Loucy (cell line): ENCODE data around the gene PLEKHG4B.

Experiments
- H2AFZ ChIP-seq: fragments of 200-600 bp; sonication (generic); 2 replicates; pipeline ENCODE4 v1.6.0; 2016; ENCODE audit warnings: antibody characterized with exemption, mild to moderate bottlenecking, low read length, moderate library complexity
- H3F3A ChIP-seq: fragments of 200-600 bp; 2 replicates; pipeline ENCODE4 v1.6.0; 2016; ENCODE audit warnings: antibody characterized with exemption, low read depth, mild to moderate bottlenecking
- H3K27me3 ChIP-seq: fragments of 200-600 bp; sonication (generic); 2 replicates; pipeline ENCODE4 v1.6.1; 2014; ENCODE audit warnings: low read length, mild to moderate bottlenecking; ENCODE audit not compliant: insufficient read depth, poor library complexity, severe bottlenecking
- H3K36me3 ChIP-seq: fragments of 200-600 bp; sonication (generic); 2 replicates; pipeline ENCODE4 v1.6.1; 2016; ENCODE audit warnings: low read length; ENCODE audit not compliant: insufficient read depth
- H3K4me1 ChIP-seq: fragments of 200-600 bp; sonication (generic); 2 replicates; pipeline ENCODE4 v1.5.1; 2014; ENCODE audit warnings: low read length, mild to moderate bottlenecking; ENCODE audit not compliant: insufficient read depth, poor library complexity, severe bottlenecking
- H3K4me2 ChIP-seq: fragments of 200-600 bp; sonication (generic); 2 replicates; pipeline ENCODE4 v1.6.0; 2014; ENCODE audit warnings: antibody characterized with exemption, low read length, low read depth, mild to moderate bottlenecking; ENCODE audit not compliant: poor library complexity, severe bottlenecking
- H3K4me3 ChIP-seq: fragments of 200-600 bp; sonication (generic); 2 replicates; pipeline ENCODE4 v1.5.1; 2014; ENCODE audit warnings: low read length, mild to moderate bottlenecking, mixed read lengths; ENCODE audit not compliant: poor library complexity, severe bottlenecking
- H3K79me2 ChIP-seq: fragments of 200-600 bp; sonication (generic); 2 replicates; pipeline ENCODE4 v1.6.1; 2014; ENCODE audit warnings: low read length; ENCODE audit not compliant: insufficient read depth
- H3K9ac ChIP-seq: fragments of 200-600 bp; sonication (generic); 2 replicates; pipeline ENCODE4 v1.6.0; 2014; ENCODE audit warnings: mild to moderate bottlenecking, low read depth, low read length, moderate library complexity; ENCODE audit not compliant: poor library complexity, severe bottlenecking
- H3K9me2 ChIP-seq: fragments of 200-600 bp; sonication (generic); replicated peaks from 2 replicates; pipeline ENCODE4 v1.6.1; 2016; ENCODE audit warnings: low read depth, low read length, mixed read lengths
- H3K9me3 ChIP-seq: fragments of 200-600 bp; sonication (generic); 2 replicates; pipeline ENCODE4 v1.6.1; 2014; ENCODE audit warnings: mild to moderate bottlenecking, antibody characterized with exemption, low read length, low read depth; ENCODE audit not compliant: insufficient read depth
- H4K20me1 ChIP-seq: fragments of 200-600 bp; sonication (generic); 2 replicates; pipeline ENCODE4 v1.6.0; 2014; ENCODE audit warnings: antibody characterized with exemption, low read length, mild to moderate bottlenecking; ENCODE audit not compliant: insufficient read depth, poor library complexity, severe bottlenecking
- EZH2phosphoT487 ChIP-seq: fragments of 200-600 bp; IDR thresholded peaks from 2 replicates; pipeline ENCODE4 v1.6.1; 2018; ENCODE audit warnings: antibody characterized with exemption, mild to moderate bottlenecking, moderate library complexity, borderline replicate concordance
- TF ChIP-seq, protein P1 (sequence below): fragments of 200-600 bp; sonication (generic); conservative IDR thresholded peaks from 2 replicates; pipeline ENCODE4 v1.5.1; 2014; ENCODE audit warnings: mild to moderate bottlenecking, antibody characterized with exemption, low read length

The PLEKHG4B gene

DNA sequence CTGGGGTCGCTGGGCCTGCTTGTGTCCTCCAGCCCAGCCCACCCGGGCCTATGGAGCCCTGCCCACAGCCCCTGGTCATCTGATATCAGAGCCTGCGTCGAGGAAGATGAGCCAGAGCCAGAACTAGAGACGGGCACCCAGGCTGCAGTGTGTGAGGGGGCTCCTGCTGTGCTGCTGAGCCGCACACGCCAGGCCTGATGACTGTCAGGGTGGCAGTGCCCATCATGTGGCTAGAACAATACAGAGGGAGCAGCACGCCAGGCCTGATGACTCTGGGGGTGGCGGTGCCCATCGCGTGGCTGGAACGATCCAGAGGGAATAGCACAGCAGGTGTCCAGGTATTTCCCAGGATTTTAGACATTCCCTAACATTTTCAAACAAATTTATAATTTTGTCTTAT is 90.2 kb downstream of the PLEKHG4B start:
- no peaks in the 10 kb centered on the region for H3K9me2 ChIP-seq
- H3K79me2 ChIP-seq: no peaks in the 10 kb centered on the region
- no peak for TF ChIP-seq EZH2phosphoT487
- TF ChIP-seq, protein P1, sequence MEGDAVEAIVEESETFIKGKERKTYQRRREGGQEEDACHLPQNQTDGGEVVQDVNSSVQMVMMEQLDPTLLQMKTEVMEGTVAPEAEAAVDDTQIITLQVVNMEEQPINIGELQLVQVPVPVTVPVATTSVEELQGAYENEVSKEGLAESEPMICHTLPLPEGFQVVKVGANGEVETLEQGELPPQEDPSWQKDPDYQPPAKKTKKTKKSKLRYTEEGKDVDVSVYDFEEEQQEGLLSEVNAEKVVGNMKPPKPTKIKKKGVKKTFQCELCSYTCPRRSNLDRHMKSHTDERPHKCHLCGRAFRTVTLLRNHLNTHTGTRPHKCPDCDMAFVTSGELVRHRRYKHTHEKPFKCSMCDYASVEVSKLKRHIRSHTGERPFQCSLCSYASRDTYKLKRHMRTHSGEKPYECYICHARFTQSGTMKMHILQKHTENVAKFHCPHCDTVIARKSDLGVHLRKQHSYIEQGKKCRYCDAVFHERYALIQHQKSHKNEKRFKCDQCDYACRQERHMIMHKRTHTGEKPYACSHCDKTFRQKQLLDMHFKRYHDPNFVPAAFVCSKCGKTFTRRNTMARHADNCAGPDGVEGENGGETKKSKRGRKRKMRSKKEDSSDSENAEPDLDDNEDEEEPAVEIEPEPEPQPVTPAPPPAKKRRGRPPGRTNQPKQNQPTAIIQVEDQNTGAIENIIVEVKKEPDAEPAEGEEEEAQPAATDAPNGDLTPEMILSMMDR: no peak
- no peaks in the 10 kb centered on the region for H3K36me3 ChIP-seq
- no peak overlapping the region for H3K4me2 ChIP-seq
- H2AFZ ChIP-seq: no peak overlapping the region
- peaks cover 20% of the 10 kb centered on the region for H3K4me1 ChIP-seq
- no peaks in the 10 kb centered on the region for H4K20me1 ChIP-seq
- H3K9ac ChIP-seq: no peak overlapping the region
- H3F3A ChIP-seq: no peaks in the 10 kb centered on the region
- H3K4me3 ChIP-seq: no peak overlapping the region
- no peaks in the 10 kb centered on the region for H3K27me3 ChIP-seq
- H3K9me3 ChIP-seq: no peaks in the 10 kb centered on the region

DNA sequence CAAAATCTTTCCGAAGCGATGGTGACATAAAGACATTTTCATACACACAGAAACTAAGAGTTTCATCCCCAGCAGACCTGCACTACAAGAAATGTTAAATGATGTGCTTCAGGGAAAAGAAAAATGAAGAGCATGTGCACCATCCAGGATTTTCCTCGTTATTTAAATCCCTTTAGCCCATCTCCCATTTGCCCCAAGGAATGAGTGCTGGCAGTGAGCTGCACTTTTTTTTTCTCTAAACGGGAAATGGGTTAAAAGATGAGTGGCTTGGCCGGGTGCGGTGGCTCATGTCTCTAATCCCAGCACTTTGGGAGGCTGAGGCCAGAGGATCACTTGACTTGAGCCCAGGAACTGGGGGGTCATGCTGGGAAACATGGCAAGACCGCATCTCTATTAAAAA is 92.5 kb downstream of the PLEKHG4B start:
- Histone ChIP-seq H4K20me1 (no peaks in the 10 kb centered on the region), H3K4me3 (no peak overlapping the region), H3K79me2 (no peaks in the 10 kb centered on the region), H3K4me2 (no peak overlapping the region), H3K9ac (no peak overlapping the region), H3K27me3 (no peaks in the 10 kb centered on the region), H3K9me3 (no peaks in the 10 kb centered on the region), H3F3A (no peaks in the 10 kb centered on the region), H2AFZ (no peak overlapping the region), H3K9me2 (no peaks in the 10 kb centered on the region), H3K36me3 (no peaks in the 10 kb centered on the region), H3K4me1 (peaks cover 42% of the 10 kb centered on the region)
- TF ChIP-seq, protein P1: no peak
- no peak for TF ChIP-seq EZH2phosphoT487

DNA sequence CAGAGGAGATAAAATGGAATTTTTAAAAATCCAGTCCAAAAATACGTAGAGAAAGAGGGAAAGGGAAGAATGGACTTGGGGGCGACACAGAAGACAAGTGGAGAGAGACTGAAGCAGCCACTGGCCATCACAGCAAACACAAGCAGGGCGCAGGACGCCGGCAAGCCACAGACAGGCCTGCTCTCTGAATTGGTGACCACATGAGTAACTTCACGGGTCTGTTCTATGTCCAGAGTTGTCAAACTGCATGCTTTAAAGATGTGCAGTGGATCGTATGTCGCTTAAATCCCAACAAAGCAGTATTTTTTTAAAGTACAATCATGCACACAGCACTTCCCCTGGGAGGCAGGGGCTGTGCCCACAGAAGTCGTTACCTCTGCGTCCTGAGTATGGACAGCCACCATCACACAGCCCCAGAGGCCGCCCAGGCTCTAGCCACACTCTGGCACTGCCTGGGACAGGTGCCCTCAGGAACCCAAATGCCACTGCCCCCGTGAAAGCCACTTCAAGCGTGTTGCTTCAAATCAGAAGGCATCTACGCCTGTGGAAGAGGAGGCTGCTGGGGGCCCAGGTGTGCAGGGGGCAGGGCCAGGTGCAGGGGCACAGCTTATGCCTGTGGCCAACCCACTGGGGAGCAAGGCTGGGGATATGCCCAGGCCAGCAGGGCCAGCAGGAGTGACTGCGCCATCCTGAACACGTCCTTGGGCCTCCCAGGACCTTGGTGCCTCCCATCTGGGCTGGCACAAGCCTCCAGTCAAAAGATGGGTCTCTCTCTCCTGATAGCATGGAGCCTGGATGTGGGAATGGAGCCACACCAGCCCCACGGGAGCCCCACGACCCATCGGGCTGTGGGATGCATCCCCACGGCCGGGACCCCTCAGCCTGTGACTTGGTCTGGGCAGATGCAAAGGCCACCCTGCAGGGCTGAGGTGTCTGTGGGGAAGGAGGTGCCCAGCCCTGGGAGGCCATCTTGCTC is 93.4 kb downstream of the PLEKHG4B start:
- Histone ChIP-seq H3K4me2 (peak overlapping the region; percentile 55), H3K9me3 (no peaks in the 10 kb centered on the region), H3K79me2 (no peaks in the 10 kb centered on the region), H3K4me3 (no peak overlapping the region), H3K36me3 (no peaks in the 10 kb centered on the region), H3K9ac (no peak overlapping the region), H3K27me3 (no peaks in the 10 kb centered on the region), H3K4me1 (peaks cover 51% of the 10 kb centered on the region), H3K9me2 (no peaks in the 10 kb centered on the region), H4K20me1 (no peaks in the 10 kb centered on the region), H3F3A (no peaks in the 10 kb centered on the region), H2AFZ (no peak overlapping the region)
- TF ChIP-seq EZH2phosphoT487: no peak
- TF ChIP-seq, protein P1: no peak
